Tibial nerve (tissue), 3 donors: Measurements from ENCODE around the gene PTPRE.

Experiments used
- POLR2A ChIP-seq, 2 donors: fragments of 450-650 bp; IDR thresholded peaks; one replicate each; pipeline ENCODE4 v1.6.1; 2017; ENCODE audit warnings: antibody characterized with exemption in 2 of 2, mild to moderate bottlenecking in 2 of 2, moderate library complexity in 2 of 2
- TF ChIP-seq, protein P1 (sequence below), 5 experiments: fragments of 200-600 bp in 3 of 5; fragments of 450-650 bp in 2 of 5; sonication (generic) in 3 of 5; IDR thresholded peaks; one replicate each; pipeline ENCODE4 v1.5.1; 2016 to 2019; ENCODE audit warnings: antibody characterized with exemption in 5 of 5, mild to moderate bottlenecking in 3 of 5, moderate library complexity in 2 of 5

DNA sequence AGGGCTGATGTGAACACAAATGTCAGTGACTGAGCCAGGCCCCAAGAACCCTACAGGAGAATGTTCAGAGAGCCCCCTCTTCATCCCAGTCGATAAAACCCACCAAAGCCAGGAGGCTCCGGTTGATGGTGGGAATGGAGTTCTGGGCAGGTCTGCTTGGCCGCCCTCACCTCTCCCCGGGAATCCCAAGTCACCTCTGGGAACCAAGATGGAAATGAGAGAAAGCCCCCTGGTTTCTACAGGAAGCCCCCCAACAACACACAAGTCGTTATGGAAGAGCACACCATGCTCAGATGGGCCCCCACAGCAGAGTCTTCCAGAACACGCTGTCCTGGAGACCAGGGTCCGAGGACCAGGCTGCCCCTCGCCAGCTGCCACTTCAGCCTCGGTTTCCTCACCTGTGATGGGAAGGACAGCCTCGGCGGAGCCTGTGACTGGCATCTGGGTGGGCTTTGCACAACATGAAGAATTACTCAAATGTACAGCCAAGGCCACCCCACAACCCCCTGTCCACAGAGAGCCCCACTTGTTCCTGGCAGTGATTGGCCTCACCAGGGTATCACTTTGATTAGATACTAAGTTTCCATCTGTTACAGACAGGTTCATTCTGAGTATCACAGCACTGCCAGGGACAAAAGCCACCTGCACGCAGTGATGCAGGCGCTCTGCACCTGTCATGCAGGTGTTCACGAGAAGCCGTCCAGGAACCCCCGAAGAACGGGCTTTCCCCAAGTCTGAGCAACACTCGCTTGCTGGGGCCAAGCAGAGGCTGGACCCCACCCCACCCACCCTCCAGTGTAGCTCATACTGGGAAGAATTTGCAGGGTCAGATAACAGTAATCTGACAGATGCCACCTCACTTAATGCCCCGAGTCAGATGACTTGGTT lies 161.7 kb downstream of the PTPRE start:
- TF ChIP-seq, protein P1, sequence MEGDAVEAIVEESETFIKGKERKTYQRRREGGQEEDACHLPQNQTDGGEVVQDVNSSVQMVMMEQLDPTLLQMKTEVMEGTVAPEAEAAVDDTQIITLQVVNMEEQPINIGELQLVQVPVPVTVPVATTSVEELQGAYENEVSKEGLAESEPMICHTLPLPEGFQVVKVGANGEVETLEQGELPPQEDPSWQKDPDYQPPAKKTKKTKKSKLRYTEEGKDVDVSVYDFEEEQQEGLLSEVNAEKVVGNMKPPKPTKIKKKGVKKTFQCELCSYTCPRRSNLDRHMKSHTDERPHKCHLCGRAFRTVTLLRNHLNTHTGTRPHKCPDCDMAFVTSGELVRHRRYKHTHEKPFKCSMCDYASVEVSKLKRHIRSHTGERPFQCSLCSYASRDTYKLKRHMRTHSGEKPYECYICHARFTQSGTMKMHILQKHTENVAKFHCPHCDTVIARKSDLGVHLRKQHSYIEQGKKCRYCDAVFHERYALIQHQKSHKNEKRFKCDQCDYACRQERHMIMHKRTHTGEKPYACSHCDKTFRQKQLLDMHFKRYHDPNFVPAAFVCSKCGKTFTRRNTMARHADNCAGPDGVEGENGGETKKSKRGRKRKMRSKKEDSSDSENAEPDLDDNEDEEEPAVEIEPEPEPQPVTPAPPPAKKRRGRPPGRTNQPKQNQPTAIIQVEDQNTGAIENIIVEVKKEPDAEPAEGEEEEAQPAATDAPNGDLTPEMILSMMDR (IDR thresholded peaks at IDR 0.05), result no peak
- no peak for TF ChIP-seq POLR2A (IDR thresholded peaks at IDR 0.05)
